ENCODE measurements around the gene LRRC4. TPM values are rescaled to one million over a fixed set of nuclear protein-coding genes. Genes with fewer than 3 reads are reported as not detected.

LRRC4 gene
- total RNA-seq, 2 donors from 2014 or later, result 2.9 to 7.2 TPM

GRCh38 chr7:128066395-128066794 lies 35.2 kb upstream of the LRRC4 start:
- no peak overlapping the region for H3K27ac ChIP-seq
- H3K4me3 ChIP-seq, result no peak overlapping the region
- DNase-seq (ENCODE audit: low spot score), result no peak

DNA sequence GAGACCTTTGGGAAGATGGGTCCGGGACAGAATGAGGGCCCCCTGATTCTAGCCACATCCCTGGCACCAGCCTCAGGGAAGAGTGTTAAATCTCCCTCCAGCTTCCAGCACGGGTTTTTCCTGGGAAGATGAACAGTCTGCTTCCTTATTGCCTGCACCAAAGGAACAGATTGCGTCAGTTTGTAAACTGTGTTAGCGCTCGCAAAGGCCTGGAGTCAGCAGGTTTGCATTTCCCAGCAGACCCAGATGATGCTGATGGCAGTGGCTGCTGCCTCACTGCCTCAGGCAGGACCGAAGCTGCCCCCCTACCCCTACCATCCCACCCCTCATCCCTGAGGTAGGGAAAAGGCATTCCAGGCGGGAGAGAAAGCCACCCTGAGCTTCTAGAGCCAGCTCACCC lies 34.6 kb upstream of the LRRC4 start:
- Histone ChIP-seq H3K36me3 (no peaks in the 10 kb centered on the region), H3K27ac (no peak overlapping the region), H3K4me1 (no peaks in the 10 kb centered on the region), H3K9me3 (no peaks in the 10 kb centered on the region), H3K4me3 (no peak overlapping the region), H3K27me3 (no peaks in the 10 kb centered on the region)
- TF ChIP-seq, protein P1, sequence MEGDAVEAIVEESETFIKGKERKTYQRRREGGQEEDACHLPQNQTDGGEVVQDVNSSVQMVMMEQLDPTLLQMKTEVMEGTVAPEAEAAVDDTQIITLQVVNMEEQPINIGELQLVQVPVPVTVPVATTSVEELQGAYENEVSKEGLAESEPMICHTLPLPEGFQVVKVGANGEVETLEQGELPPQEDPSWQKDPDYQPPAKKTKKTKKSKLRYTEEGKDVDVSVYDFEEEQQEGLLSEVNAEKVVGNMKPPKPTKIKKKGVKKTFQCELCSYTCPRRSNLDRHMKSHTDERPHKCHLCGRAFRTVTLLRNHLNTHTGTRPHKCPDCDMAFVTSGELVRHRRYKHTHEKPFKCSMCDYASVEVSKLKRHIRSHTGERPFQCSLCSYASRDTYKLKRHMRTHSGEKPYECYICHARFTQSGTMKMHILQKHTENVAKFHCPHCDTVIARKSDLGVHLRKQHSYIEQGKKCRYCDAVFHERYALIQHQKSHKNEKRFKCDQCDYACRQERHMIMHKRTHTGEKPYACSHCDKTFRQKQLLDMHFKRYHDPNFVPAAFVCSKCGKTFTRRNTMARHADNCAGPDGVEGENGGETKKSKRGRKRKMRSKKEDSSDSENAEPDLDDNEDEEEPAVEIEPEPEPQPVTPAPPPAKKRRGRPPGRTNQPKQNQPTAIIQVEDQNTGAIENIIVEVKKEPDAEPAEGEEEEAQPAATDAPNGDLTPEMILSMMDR (IDR thresholded peaks at IDR 0.05), result no peak
- no peak for DNase-seq (ENCODE audit: low spot score)

More at GRCh38 chr7:128066395-128066794, 35.2 kb upstream of the LRRC4 start:
- Histone ChIP-seq H3K4me1 (no peaks in the 10 kb centered on the region), H3K9me3 (no peaks in the 10 kb centered on the region), H3K36me3 (no peaks in the 10 kb centered on the region), H3K27me3 (no peaks in the 10 kb centered on the region)
- TF ChIP-seq, protein P1 (IDR thresholded peaks at IDR 0.05), result no peak

- DNase-seq (ENCODE audit: low spot score), result no peak
- H3K27me3 ChIP-seq, result no peaks in the 10 kb centered on the region
- H3K9me3 ChIP-seq, result no peaks in the 10 kb centered on the region
Observed at GRCh38 chr7:128063088-128063487, 31.9 kb upstream of the LRRC4 start.

DNA sequence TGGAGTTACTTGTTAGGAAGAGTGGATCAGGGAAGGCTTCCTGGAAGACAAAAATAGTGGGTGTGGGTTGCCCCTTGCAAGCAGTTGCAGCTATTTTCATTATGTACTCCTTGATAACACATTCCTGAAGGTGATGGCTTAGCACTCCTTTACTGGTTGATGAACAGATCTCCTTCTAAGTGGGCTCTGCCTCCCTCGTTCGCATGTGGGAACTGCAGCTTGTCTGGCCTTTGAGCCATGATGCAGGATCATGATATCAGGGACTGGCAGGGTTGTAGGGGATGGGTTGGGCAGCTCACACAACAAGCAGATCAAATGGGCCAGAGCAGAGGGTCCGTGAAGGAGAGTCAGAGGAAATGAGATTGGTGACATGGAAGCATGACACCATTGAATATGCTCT lies 28.8 kb upstream of the LRRC4 start:
- TF ChIP-seq, protein P1 (IDR thresholded peaks at IDR 0.05), result no peak

More at GRCh38 chr7:128063088-128063487, 31.9 kb upstream of the LRRC4 start:
- H3K27ac ChIP-seq, result no peak overlapping the region
- TF ChIP-seq, protein P1 (IDR thresholded peaks at IDR 0.05), result no peak
- no peaks in the 10 kb centered on the region for H3K4me1 ChIP-seq
- H3K36me3 ChIP-seq, result no peaks in the 10 kb centered on the region
- H3K4me3 ChIP-seq, result no peak overlapping the region

DNA sequence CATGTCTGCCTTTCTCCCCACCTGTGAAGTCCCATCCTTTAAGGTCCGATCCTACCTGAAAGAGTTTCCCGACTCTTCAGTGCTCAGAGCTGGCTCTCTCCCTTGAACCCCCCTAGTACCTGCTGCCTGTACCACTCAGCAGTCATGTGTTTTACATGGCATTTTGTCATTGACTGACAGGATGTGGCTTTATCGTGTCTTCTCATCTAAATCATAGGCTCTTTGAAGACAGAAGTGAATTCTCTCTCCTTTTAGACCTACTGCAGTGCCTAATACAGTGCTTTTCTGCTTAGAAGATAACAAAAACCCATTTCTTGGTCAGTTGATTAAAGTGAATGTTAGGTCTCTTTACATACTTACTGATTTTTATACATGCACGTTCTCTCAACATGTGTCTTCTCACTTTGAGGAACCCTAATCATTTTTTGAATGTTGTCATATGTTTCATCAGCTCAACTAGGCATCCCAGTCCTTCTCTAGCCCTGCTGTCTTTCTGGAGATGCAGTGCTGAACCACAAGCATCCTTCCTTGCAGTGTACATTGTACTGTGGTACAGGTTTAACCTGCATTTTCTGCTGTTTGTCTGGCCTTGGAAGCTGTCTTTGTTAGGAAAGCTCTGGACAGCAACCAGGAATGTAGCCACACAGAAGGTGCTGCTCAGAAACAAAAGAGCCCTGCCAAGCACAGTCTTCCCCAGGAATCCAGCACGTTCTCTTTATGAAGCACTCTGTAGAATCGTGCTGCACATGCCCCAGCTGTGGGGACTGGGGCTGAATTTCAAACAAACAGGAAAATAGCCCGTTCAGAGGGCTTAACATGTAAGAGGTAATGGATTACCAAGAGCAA lies 28.1 kb upstream of the LRRC4 start:
- DNase-seq (ENCODE audit: low spot score), result no peak
- Histone ChIP-seq H3K9me3 (no peaks in the 10 kb centered on the region), H3K4me1 (no peaks in the 10 kb centered on the region), H3K27me3 (no peaks in the 10 kb centered on the region), H3K27ac (no peak overlapping the region), H3K36me3 (no peaks in the 10 kb centered on the region), H3K4me3 (no peak overlapping the region)
- TF ChIP-seq, protein P1 (IDR thresholded peaks at IDR 0.05), result no peak

More for the DNA sequence above, 28.8 kb upstream of the LRRC4 start:
- Histone ChIP-seq H3K9me3 (no peaks in the 10 kb centered on the region), H3K27ac (no peak overlapping the region), H3K4me1 (no peaks in the 10 kb centered on the region), H3K36me3 (no peaks in the 10 kb centered on the region), H3K27me3 (no peaks in the 10 kb centered on the region), H3K4me3 (no peak overlapping the region)
- no peak for DNase-seq (ENCODE audit: low spot score)
